ENCODE measurements around the gene ELMO1. TPM values are rescaled to one million over a fixed set of nuclear protein-coding genes. Genes with fewer than 3 reads are reported as not detected.

Gene ELMO1
- total RNA-seq, 4 donors from 2014 or later = 31.1 to 42.9 (median 38.7) TPM

DNA sequence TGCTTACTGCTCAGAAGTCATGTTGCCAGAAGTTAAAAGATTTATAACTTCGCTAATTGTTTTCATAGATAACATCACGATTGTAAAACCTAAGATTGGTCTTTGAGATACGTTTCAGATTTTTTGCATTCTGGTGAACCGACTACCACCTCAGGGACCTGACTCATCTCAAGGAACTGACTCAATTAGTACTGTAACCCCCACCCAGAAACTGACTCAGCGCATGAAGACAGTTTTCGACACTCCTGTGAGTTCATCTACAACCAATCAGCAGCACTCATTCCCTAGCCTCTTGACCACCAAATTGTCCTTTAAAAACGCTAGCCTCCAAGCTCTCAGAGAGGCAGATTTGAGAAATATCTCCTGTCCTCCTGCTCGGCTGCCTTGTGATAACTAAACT lies 72.3 kb downstream of the ELMO1 start:
- H3K27me3 ChIP-seq = no peaks in the 10 kb centered on the region
- WGBS = 93% methylated on average over 8 of the region's 8 CpGs
- intact Hi-C loops (cut with DNase I) = no loop called here

DNA sequence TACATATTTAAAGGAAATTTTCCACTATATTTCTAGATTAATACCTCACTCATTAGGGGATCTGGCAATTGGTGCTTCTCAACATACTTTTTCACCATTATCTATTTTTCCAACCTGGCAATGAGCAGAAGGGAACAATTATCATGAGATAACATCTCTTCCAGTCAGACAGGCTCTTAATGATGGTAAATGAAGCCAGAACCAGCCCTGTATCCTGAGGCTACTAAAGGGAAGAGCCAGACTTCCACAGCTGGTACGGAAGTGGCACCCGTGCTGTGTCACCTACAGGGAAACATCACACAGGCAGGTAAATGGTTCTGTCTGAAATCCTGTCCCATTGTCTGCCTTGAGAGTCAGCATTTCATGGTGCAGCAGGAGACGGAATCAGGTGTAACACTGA lies 75.9 kb downstream of the ELMO1 start:
- Histone ChIP-seq H3K27ac (replicated peaks in 1 of 4) (no peak overlapping the region), H3K27me3 (no peaks in the 10 kb centered on the region), H3K4me3 (no peak overlapping the region), H3K4me1 (no peaks in the 10 kb centered on the region), H3K9me3 (peaks cover 0 to 17% (median 3%) of the 10 kb centered on the region in 4 donors), H3K36me3 (no peaks in the 10 kb centered on the region)
- TF ChIP-seq POLR2AphosphoS5 (IDR thresholded peaks at IDR 0.05) (no peak), EP300 (IDR thresholded peaks at IDR 0.05) (no peak), POLR2A (IDR thresholded peaks at IDR 0.05; ENCODE audit: low read depth) (no peak)
- TF ChIP-seq, protein P1, sequence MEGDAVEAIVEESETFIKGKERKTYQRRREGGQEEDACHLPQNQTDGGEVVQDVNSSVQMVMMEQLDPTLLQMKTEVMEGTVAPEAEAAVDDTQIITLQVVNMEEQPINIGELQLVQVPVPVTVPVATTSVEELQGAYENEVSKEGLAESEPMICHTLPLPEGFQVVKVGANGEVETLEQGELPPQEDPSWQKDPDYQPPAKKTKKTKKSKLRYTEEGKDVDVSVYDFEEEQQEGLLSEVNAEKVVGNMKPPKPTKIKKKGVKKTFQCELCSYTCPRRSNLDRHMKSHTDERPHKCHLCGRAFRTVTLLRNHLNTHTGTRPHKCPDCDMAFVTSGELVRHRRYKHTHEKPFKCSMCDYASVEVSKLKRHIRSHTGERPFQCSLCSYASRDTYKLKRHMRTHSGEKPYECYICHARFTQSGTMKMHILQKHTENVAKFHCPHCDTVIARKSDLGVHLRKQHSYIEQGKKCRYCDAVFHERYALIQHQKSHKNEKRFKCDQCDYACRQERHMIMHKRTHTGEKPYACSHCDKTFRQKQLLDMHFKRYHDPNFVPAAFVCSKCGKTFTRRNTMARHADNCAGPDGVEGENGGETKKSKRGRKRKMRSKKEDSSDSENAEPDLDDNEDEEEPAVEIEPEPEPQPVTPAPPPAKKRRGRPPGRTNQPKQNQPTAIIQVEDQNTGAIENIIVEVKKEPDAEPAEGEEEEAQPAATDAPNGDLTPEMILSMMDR (IDR thresholded peaks at IDR 0.05) = no peak
- DNase-seq (ENCODE audit: extremely low spot score) = no peak
- intact Hi-C loops (cut with DNase I) = no loop called here
- 84% methylated on average over 3 of the region's 3 CpGs for WGBS

More for the DNA sequence above, 72.3 kb downstream of the ELMO1 start:
- Histone ChIP-seq H3K4me3 (no peak overlapping the region), H3K36me3 (no peaks in the 10 kb centered on the region), H3K4me1 (no peaks in the 10 kb centered on the region), H3K9me3 (peaks cover 0 to 17% (median 3%) of the 10 kb centered on the region in 4 donors), H3K27ac (replicated peaks in 1 of 4) (no peak overlapping the region)
- TF ChIP-seq, protein P1 (IDR thresholded peaks at IDR 0.05) = no peak
- TF ChIP-seq POLR2AphosphoS5 (IDR thresholded peaks at IDR 0.05) (no peak), POLR2A (IDR thresholded peaks at IDR 0.05; ENCODE audit: low read depth) (no peak), EP300 (IDR thresholded peaks at IDR 0.05) (no peak)
- no peak for DNase-seq (ENCODE audit: extremely low spot score)

DNA sequence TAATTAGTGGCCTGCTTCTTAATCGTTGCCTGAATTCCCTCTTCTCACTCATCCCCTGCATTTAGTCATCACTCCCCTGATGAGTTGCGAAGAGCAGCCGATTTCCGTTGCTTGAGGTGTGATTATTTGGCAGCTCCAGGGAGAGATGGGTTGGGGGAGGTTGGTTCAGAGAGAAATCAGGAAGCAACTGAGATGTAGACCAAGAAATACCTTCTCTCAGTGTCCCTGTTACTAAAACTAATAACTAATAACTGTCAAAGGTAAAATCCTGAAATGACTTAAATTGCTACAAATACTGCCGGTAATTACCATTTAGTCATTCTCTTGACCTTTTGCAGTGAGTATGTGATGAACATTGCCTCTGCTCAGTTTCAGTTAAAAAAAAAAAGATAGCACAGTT lies 76.9 kb downstream of the ELMO1 start:
- Histone ChIP-seq H3K4me1 (no peaks in the 10 kb centered on the region), H3K27me3 (no peaks in the 10 kb centered on the region), H3K36me3 (no peaks in the 10 kb centered on the region), H3K9me3 (peaks cover 0 to 11% (median 2%) of the 10 kb centered on the region in 4 donors), H3K4me3 (no peak overlapping the region), H3K27ac (replicated peaks in 1 of 4) (no peak overlapping the region)
- no peak for TF ChIP-seq POLR2AphosphoS5 (IDR thresholded peaks at IDR 0.05)
- no peak for TF ChIP-seq EP300 (IDR thresholded peaks at IDR 0.05)
- TF ChIP-seq, protein P1 (IDR thresholded peaks at IDR 0.05) = no peak
- TF ChIP-seq POLR2A (IDR thresholded peaks at IDR 0.05; ENCODE audit: low read depth) = no peak
- WGBS = 71% methylated on average over 5 of the region's 5 CpGs
- no peak for DNase-seq (ENCODE audit: extremely low spot score)
- intact Hi-C loops (cut with DNase I) = no loop called here

DNA sequence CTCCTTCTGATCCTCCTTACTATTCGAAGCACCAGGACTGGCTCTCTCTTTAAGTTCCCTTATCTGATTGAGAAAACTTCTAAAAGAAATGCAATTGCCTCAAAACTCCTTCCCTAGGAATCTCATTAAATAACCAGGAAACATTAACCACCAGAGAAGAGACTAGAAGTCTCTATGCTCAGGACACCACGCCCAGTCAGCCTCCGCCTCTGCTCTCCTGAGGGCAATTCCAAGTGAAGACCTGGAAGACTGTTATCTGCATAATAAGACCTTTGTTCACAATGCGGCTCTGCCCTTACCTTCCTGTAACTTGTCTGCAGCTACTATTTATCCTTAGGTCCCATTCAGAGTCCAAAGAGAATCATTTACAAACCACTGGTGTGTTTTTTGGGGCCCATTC lies 78.8 kb downstream of the ELMO1 start:
- Histone ChIP-seq H3K4me1 (no peaks in the 10 kb centered on the region), H3K4me3 (no peak overlapping the region), H3K27ac (replicated peaks in 1 of 4) (no peak overlapping the region), H3K9me3 (no peaks in the 10 kb centered on the region), H3K27me3 (no peaks in the 10 kb centered on the region), H3K36me3 (no peaks in the 10 kb centered on the region)
- TF ChIP-seq POLR2A (IDR thresholded peaks at IDR 0.05; ENCODE audit: low read depth) = no peak
- TF ChIP-seq, protein P1 (IDR thresholded peaks at IDR 0.05) = no peak
- no peak for TF ChIP-seq POLR2AphosphoS5 (IDR thresholded peaks at IDR 0.05)
- TF ChIP-seq EP300 (IDR thresholded peaks at IDR 0.05) = no peak
- intact Hi-C loops (cut with DNase I) = no loop called here
- DNase-seq (ENCODE audit: extremely low spot score) = no peak
- 72% methylated on average over 4 of the region's 4 CpGs for WGBS

DNA sequence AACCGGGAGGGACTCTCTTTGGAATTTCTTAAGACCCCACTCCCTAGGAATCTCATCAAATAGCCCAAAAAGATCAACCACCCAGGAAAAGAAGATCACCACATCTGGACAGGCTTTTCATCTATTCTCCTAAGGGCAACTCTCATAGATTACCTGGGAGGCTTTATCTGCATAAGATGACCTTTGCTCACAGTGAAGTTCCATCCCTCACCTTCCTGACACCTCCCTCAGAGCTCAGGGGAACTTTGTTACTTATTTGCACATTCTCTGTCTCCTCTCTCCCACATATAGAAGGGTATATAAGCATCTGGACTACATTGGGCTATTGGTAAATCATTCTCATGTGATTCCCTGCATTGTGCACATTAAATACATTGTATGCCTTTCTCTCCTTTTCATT lies 80.1 kb downstream of the ELMO1 start:
- TF ChIP-seq POLR2AphosphoS5 (IDR thresholded peaks at IDR 0.05) = no peak
- Histone ChIP-seq H3K9me3 (no peaks in the 10 kb centered on the region), H3K36me3 (no peaks in the 10 kb centered on the region), H3K4me3 (no peak overlapping the region), H3K27me3 (no peaks in the 10 kb centered on the region), H3K27ac (replicated peaks in 1 of 4) (no peak overlapping the region), H3K4me1 (no peaks in the 10 kb centered on the region)
- intact Hi-C loops (cut with DNase I) = no loop called here
- DNase-seq (ENCODE audit: extremely low spot score) = no peak
- 57% methylated on average over 1 of the region's 1 CpG for WGBS
